ENCODE results near the gene TRABD2B.

- TF ChIP-seq CTCF (IDR thresholded peaks at IDR 0.05), result no peak
- no peak for TF ChIP-seq POLR2A (IDR thresholded peaks at IDR 0.05)
Measured at GRCh38 chr1:47712596-47713299, 284.4 kb downstream of the TRABD2B start.
